HEK293 (cell line): ENCODE measurements around the gene SAMD13.

ENCODE experiments used
- SP2 ChIP-seq: fragments of 450-650 bp; formaldehyde crosslinking; IDR thresholded peaks from 2 replicates; pipeline ENCODE4 v1.5.1; 2016; ENCODE audit warnings: missing biosample characterization, missing genetic modification characterization
- ZFP69B ChIP-seq: fragments of 450-650 bp; formaldehyde crosslinking; IDR thresholded peaks from 2 replicates; pipeline ENCODE4 v1.5.1; 2016; ENCODE audit warnings: missing biosample characterization, missing genetic modification characterization
- ZNF174 ChIP-seq: fragments of 450-650 bp; formaldehyde crosslinking; IDR thresholded peaks from 2 replicates; pipeline ENCODE4 v1.5.0; 2017; ENCODE audit warnings: missing biosample characterization, mild to moderate bottlenecking, missing genetic modification characterization
- ZNF768 ChIP-seq: fragments of 450-650 bp; formaldehyde crosslinking; IDR thresholded peaks from 2 replicates; pipeline ENCODE4 v1.5.1; 2018; ENCODE audit warnings: missing biosample characterization, mild to moderate bottlenecking, missing genetic modification characterization
- ZNF785 ChIP-seq: fragments of 450-650 bp; formaldehyde crosslinking; IDR thresholded peaks from 2 replicates; pipeline ENCODE4 v1.5.1; 2016; ENCODE audit warnings: missing biosample characterization, missing genetic modification characterization
- ZNF830 ChIP-seq: fragments of 450-650 bp; IDR thresholded peaks from 2 replicates; pipeline ENCODE4 v1.5.0; 2018; ENCODE audit warnings: missing biosample characterization, missing genetic modification characterization, low read depth, mild to moderate bottlenecking, moderate library complexity
- TF ChIP-seq, protein P1 (sequence below): fragments of 450-650 bp; formaldehyde crosslinking; IDR thresholded peaks from 2 replicates; pipeline ENCODE4 v1.5.1; 2016; ENCODE audit warnings: missing biosample characterization, missing genetic modification characterization
- TF ChIP-seq, protein P2 (sequence below): sonication (generic); formaldehyde crosslinking; IDR thresholded peaks from 2 replicates; pipeline ENCODE4 v1.8.1; 2022; ENCODE audit warnings: mild to moderate bottlenecking, moderate library complexity, missing genetic modification reagents
- TF ChIP-seq, protein P3 (sequence below): fragments of 450-650 bp; formaldehyde crosslinking; IDR thresholded peaks from 2 replicates; pipeline ENCODE4 v1.5.1; 2016; ENCODE audit warnings: missing biosample characterization, missing genetic modification characterization
- TF ChIP-seq, protein P4 (sequence below): fragments of 450-650 bp; formaldehyde crosslinking; IDR thresholded peaks from 2 replicates; pipeline ENCODE4 v1.5.1; 2017; ENCODE audit warnings: missing biosample characterization, missing genetic modification characterization

DNA sequence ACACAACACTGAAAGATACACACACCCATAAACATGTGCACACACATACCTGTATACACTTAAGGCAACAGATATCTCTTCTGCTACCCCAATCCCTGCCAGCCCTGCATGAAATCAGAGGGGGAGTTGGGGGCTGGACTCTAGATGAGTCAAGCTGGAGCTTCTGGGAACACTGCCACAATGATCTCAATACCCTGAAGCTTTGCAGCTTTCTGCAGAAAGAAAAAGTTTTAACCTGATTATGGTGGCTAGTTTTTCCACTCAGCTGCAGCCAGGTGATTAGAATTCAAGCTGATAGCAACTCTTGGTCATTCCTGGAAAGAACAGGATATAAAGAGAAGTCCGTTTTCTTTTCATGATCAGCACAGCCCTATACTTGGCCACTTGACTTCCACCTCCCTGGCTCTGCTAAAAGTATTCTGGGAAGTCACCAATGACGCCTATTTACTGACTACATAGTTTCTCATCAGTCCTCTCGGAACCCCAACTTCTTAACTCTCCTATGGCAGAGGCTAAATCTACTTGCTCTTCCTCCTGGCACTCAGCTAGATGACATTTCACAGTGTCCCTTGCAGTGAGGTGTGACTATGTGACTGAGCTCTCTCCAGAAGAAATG lies 76.1 kb downstream of the SAMD13 start:
- TF ChIP-seq, protein P1, sequence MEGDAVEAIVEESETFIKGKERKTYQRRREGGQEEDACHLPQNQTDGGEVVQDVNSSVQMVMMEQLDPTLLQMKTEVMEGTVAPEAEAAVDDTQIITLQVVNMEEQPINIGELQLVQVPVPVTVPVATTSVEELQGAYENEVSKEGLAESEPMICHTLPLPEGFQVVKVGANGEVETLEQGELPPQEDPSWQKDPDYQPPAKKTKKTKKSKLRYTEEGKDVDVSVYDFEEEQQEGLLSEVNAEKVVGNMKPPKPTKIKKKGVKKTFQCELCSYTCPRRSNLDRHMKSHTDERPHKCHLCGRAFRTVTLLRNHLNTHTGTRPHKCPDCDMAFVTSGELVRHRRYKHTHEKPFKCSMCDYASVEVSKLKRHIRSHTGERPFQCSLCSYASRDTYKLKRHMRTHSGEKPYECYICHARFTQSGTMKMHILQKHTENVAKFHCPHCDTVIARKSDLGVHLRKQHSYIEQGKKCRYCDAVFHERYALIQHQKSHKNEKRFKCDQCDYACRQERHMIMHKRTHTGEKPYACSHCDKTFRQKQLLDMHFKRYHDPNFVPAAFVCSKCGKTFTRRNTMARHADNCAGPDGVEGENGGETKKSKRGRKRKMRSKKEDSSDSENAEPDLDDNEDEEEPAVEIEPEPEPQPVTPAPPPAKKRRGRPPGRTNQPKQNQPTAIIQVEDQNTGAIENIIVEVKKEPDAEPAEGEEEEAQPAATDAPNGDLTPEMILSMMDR (tag by site-specific recombination): no peak
- no peak for TF ChIP-seq ZNF785 (tag by site-specific recombination)
- TF ChIP-seq, protein P2, sequence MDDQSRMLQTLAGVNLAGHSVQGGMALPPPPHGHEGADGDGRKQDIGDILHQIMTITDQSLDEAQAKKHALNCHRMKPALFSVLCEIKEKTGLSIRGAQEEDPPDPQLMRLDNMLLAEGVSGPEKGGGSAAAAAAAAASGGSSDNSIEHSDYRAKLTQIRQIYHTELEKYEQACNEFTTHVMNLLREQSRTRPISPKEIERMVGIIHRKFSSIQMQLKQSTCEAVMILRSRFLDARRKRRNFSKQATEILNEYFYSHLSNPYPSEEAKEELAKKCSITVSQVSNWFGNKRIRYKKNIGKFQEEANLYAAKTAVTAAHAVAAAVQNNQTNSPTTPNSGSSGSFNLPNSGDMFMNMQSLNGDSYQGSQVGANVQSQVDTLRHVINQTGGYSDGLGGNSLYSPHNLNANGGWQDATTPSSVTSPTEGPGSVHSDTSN (CRISPR knock-in tag): no peak
- TF ChIP-seq ZFP69B (tag by site-specific recombination): no peak
- TF ChIP-seq ZNF830 (tag by site-specific recombination): no peak
- no peak for TF ChIP-seq SP2 (tag by site-specific recombination)
- TF ChIP-seq, protein P3, sequence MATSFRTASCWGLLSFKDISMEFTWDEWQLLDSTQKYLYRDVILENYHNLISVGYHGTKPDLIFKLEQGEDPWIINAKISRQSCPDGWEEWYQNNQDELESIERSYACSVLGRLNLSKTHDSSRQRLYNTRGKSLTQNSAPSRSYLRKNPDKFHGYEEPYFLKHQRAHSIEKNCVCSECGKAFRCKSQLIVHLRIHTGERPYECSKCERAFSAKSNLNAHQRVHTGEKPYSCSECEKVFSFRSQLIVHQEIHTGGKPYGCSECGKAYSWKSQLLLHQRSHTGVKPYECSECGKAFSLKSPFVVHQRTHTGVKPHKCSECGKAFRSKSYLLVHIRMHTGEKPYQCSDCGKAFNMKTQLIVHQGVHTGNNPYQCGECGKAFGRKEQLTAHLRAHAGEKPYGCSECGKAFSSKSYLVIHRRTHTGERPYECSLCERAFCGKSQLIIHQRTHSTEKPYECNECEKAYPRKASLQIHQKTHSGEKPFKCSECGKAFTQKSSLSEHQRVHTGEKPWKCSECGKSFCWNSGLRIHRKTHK (tag by site-specific recombination): no peak
- TF ChIP-seq, protein P4, sequence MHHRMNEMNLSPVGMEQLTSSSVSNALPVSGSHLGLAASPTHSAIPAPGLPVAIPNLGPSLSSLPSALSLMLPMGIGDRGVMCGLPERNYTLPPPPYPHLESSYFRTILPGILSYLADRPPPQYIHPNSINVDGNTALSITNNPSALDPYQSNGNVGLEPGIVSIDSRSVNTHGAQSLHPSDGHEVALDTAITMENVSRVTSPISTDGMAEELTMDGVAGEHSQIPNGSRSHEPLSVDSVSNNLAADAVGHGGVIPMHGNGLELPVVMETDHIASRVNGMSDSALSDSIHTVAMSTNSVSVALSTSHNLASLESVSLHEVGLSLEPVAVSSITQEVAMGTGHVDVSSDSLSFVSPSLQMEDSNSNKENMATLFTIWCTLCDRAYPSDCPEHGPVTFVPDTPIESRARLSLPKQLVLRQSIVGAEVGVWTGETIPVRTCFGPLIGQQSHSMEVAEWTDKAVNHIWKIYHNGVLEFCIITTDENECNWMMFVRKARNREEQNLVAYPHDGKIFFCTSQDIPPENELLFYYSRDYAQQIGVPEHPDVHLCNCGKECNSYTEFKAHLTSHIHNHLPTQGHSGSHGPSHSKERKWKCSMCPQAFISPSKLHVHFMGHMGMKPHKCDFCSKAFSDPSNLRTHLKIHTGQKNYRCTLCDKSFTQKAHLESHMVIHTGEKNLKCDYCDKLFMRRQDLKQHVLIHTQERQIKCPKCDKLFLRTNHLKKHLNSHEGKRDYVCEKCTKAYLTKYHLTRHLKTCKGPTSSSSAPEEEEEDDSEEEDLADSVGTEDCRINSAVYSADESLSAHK: no peak
- TF ChIP-seq ZNF768: no peak
- no peak for TF ChIP-seq ZNF174 (tag by site-specific recombination)
